ENCODE results near the gene LRIG3.
"Not testable (repeated sequence)": the region's sequence is repeated elsewhere in the genome, so short reads cannot be mapped to it uniquely, and the experiment has no call there.

The LRIG3 gene

GRCh38 chr12:58920102-58920960, at the start of gene LRIG3:
TSS of gene LRIG3 (minus strand) at chr12:58920504. CDS start at chr12:58920235, 269 bp downstream.
- no peak for DNase-seq

GRCh38 chr12:58969237-58969636, 48.9 kb upstream of the LRIG3 start:
- no peak for DNase-seq

GRCh38 chr12:58967561-58967960, 47.3 kb upstream of the LRIG3 start:
- no peak for DNase-seq

GRCh38 chr12:58966939-58967338, 46.6 kb upstream of the LRIG3 start:
- DNase-seq: no peak

GRCh38 chr12:58965568-58965967, 45.3 kb upstream of the LRIG3 start:
- no peak for DNase-seq

- no peak for DNase-seq
Observed at GRCh38 chr12:58963844-58964243, 43.5 kb upstream of the LRIG3 start.

- no peak for DNase-seq
Observed at GRCh38 chr12:58961906-58962305, 41.6 kb upstream of the LRIG3 start.

- DNase-seq: no peak
Observed at GRCh38 chr12:58961166-58961565, 40.9 kb upstream of the LRIG3 start.

- DNase-seq: no peak
Observed at GRCh38 chr12:58959639-58960300, 39.5 kb upstream of the LRIG3 start.

GRCh38 chr12:58957298-58957697, 37.0 kb upstream of the LRIG3 start:
- DNase-seq: no peak

- no peak for DNase-seq
Observed at GRCh38 chr12:58955849-58956248, 35.5 kb upstream of the LRIG3 start.

- no peak for DNase-seq
Observed at GRCh38 chr12:58954002-58954401, 33.7 kb upstream of the LRIG3 start.

GRCh38 chr12:58950739-58951100, 30.4 kb upstream of the LRIG3 start:
- no peak for DNase-seq

GRCh38 chr12:58949954-58950738, 29.8 kb upstream of the LRIG3 start:
- not testable (repeated sequence) for DNase-seq

- DNase-seq: no peak
Observed at GRCh38 chr12:58943079-58943478, 22.8 kb upstream of the LRIG3 start.

GRCh38 chr12:58942345-58942744, 22.0 kb upstream of the LRIG3 start:
- DNase-seq: no peak

GRCh38 chr12:58939399-58940100, 19.2 kb upstream of the LRIG3 start:
- no peak for DNase-seq

GRCh38 chr12:58938440-58938839, 18.1 kb upstream of the LRIG3 start:
- no peak for DNase-seq

- no peak for DNase-seq
Observed at GRCh38 chr12:58934528-58934927, 14.2 kb upstream of the LRIG3 start.

- no peak for DNase-seq
Observed at GRCh38 chr12:58932806-58933681, 12.7 kb upstream of the LRIG3 start.

GRCh38 chr12:58931518-58931917, 11.2 kb upstream of the LRIG3 start:
- DNase-seq: no peak

- DNase-seq: no peak
Observed at GRCh38 chr12:58930770-58931324, 10.5 kb upstream of the LRIG3 start.

All from SIG-M5 (cell line).